ENCODE data around the gene NANOS1.

DNA sequence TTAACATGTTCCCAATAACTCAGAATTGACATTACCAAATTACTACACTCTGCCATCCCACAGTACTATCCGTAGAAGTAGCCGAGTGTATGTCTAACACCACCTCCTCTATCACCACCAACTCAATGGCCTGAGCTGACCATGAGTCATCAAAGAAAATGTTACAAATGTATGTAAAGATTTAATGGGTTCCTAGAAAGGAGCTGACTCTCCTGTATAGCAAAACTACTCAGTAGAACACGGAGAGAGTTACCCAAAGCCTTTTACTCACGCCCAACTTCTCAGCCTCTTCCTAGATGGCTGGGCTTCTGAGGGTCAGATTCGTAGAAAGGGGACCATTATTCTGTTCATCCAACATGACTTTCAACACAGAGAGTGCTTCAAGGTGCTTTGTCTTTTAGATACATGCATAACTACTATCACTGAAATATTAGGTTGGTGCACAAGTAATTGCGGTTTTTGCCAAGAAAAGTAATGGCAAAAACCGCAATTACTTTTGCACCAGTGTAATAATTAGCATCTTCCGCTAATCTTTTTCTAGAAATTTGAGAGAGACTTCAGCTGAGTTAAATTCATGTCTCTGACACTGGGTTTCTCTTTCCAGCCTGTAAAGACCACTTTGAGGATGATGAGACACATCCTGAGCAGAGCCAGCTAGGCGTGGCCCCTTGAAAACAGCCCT is 24.0 kb upstream of the NANOS1 start:
- TF ChIP-seq, protein P1, sequence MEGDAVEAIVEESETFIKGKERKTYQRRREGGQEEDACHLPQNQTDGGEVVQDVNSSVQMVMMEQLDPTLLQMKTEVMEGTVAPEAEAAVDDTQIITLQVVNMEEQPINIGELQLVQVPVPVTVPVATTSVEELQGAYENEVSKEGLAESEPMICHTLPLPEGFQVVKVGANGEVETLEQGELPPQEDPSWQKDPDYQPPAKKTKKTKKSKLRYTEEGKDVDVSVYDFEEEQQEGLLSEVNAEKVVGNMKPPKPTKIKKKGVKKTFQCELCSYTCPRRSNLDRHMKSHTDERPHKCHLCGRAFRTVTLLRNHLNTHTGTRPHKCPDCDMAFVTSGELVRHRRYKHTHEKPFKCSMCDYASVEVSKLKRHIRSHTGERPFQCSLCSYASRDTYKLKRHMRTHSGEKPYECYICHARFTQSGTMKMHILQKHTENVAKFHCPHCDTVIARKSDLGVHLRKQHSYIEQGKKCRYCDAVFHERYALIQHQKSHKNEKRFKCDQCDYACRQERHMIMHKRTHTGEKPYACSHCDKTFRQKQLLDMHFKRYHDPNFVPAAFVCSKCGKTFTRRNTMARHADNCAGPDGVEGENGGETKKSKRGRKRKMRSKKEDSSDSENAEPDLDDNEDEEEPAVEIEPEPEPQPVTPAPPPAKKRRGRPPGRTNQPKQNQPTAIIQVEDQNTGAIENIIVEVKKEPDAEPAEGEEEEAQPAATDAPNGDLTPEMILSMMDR (IDR thresholded peaks at IDR 0.05), result no peak
- no peak for TF ChIP-seq POLR2A (IDR thresholded peaks at IDR 0.05)
